Liver (tissue), 3 donors: ENCODE data around the gene TXN.

Source experiments
- JUND ChIP-seq, 2 donors: IDR thresholded peaks; 2 replicates each; pipeline ENCODE4 v1.6.1; 2016; ENCODE audit warnings: antibody characterized with exemption in 2 of 2
- TF ChIP-seq, protein P1 (sequence below): fragments of 150-350 bp; IDR thresholded peaks from 2 replicates; pipeline ENCODE4 v1.5.1; 2017; ENCODE audit warnings: improper control_type of control experiment, low read depth, low read length; ENCODE audit not compliant: missing input control
- donor health status: healthy.
- donor health status: healthy.

- TF ChIP-seq, protein P1, sequence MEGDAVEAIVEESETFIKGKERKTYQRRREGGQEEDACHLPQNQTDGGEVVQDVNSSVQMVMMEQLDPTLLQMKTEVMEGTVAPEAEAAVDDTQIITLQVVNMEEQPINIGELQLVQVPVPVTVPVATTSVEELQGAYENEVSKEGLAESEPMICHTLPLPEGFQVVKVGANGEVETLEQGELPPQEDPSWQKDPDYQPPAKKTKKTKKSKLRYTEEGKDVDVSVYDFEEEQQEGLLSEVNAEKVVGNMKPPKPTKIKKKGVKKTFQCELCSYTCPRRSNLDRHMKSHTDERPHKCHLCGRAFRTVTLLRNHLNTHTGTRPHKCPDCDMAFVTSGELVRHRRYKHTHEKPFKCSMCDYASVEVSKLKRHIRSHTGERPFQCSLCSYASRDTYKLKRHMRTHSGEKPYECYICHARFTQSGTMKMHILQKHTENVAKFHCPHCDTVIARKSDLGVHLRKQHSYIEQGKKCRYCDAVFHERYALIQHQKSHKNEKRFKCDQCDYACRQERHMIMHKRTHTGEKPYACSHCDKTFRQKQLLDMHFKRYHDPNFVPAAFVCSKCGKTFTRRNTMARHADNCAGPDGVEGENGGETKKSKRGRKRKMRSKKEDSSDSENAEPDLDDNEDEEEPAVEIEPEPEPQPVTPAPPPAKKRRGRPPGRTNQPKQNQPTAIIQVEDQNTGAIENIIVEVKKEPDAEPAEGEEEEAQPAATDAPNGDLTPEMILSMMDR: no peak
- no peak for TF ChIP-seq JUND (IDR thresholded peaks at IDR 0.05)
These were observed 10.5 kb upstream of the TXN start for GRCh38 chr9:110266795-110267194.
